PC-3 (cell line): Measurements from ENCODE around the gene MGST1.

Source experiments
- CTCF ChIP-seq: fragments of 300-600 bp; sonication (generic); conservative IDR thresholded peaks from 2 replicates; pipeline ENCODE4 v1.5.1; 2017; ENCODE audit warnings: antibody characterized with exemption, low read depth, mild to moderate bottlenecking, low read length
- EZH2 ChIP-seq: fragments of 300-600 bp; sonication (generic); IDR thresholded peaks from one replicate; pipeline ENCODE4 v1.6.1; 2017; ENCODE audit warnings: antibody characterized with exemption, mild to moderate bottlenecking, low read length; ENCODE audit not compliant: unreplicated experiment

DNA sequence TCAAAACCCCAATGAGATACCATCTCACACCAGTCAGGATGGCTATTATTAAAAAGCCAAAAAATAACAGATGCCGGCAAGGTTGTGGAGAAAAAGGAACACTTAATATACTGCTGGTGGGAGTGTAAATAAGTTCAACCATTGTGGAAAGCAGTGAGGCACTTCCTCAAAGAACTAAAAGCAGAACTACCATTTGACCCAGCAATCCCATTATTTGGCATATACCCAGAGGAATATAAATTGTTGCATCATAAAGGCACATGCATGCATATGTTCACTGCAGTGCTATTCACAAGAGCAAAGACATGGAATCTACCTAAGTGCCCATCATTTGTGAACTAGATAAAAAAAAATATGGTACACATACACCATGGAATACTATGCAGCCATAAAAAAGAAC, 59.9 kb downstream of the MGST1 start:
- no peak for TF ChIP-seq CTCF
- no peak for TF ChIP-seq EZH2
